C4-2B (cell line): Measurements from ENCODE around the gene IRF4.

Experiments used
- H3K27ac ChIP-seq: fragments of 450-650 bp; 2 replicates; pipeline ENCODE4 v1.5.1; 2017
- CTCF ChIP-seq: fragments of 450-650 bp; conservative IDR thresholded peaks from 2 replicates; pipeline ENCODE4 v1.5.1; 2017; ENCODE audit warnings: mild to moderate bottlenecking
- ZFX ChIP-seq: fragments of 450-650 bp; IDR thresholded peaks from 2 replicates; pipeline ENCODE4 v1.6.1; 2017

The IRF4 gene

DNA sequence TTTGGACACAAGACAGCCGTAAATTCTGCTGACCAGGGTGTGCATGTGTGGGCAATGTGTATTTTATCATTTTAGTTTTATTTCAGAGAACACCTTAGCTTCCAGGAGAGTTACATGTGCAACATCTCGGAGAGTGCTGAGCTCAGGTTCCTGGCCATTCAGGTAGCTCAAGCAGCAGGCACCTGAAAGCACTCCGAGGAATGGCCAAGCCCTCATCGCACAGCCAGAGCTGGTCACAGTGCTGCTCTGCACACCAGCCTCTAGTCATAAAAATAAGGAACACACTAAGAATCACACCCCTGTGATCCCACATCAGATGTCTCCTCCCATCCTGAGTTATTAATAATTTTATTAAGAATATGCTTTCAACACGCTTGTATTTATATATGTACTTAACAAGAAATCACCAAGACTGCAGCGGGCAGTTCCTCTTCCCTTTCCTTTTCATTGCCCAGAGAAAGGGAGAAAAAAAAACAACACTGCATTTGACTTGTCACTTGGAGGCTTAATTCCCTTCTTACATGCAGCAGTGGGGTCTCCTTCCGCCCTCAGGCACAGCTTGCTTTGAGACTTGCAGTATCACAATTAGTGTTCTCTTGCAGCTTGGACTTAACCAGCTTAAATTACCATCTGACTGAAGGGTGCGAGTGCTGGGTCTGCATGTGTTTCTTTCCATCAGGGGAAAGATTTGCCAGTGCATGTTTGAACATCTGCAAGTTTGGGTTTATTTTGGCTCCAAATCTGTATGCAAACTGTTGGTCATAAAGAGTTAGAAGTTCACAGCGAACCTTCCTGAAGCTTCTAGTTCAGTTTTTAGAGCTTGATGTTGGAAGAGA lies 36.0 kb upstream of the IRF4 start:
- TF ChIP-seq ZFX = no peak
- TF ChIP-seq CTCF = no peak
- no peak overlapping the region for H3K27ac ChIP-seq

GRCh38 chr6:356828-357251 lies 34.7 kb upstream of the IRF4 start:
- H3K27ac ChIP-seq = no peak overlapping the region

GRCh38 chr6:357261-357790 lies 34.2 kb upstream of the IRF4 start:
- no peak overlapping the region for H3K27ac ChIP-seq
- TF ChIP-seq CTCF (no peak), ZFX (no peak)

More at GRCh38 chr6:356828-357251, 34.7 kb upstream of the IRF4 start:
- TF ChIP-seq ZFX = no peak
- no peak for TF ChIP-seq CTCF

- no peak overlapping the region for H3K27ac ChIP-seq
- TF ChIP-seq ZFX (no peak), CTCF (no peak)
Observed at GRCh38 chr6:357791-358341, 33.7 kb upstream of the IRF4 start.

GRCh38 chr6:358432-358831 lies 33.1 kb upstream of the IRF4 start:
- no peak overlapping the region for H3K27ac ChIP-seq
- no peak for TF ChIP-seq CTCF
- TF ChIP-seq ZFX = no peak

GRCh38 chr6:358847-359246 lies 32.7 kb upstream of the IRF4 start:
- H3K27ac ChIP-seq = no peak overlapping the region
- TF ChIP-seq CTCF (no peak), ZFX (no peak)
